ENCODE data around the gene APPBP2.

GRCh38 chr17:60514053-60514452 lies 12.0 kb downstream of the APPBP2 start:
- TF ChIP-seq CTCF (IDR thresholded peaks at IDR 0.05; ENCODE audit: low read depth, low read length, poor library complexity, severe bottlenecking), result no peak
- TF ChIP-seq EZH2phosphoT487 (IDR thresholded peaks at IDR 0.05; ENCODE audit: borderline replicate concordance, low read length), result no peak
